ENCODE data around the gene TBC1D5. TPM values are rescaled to one million over a fixed set of nuclear protein-coding genes. Genes with fewer than 3 reads are reported as not detected.

The TBC1D5 gene
- total RNA-seq, 1 donor from 2014 or later = 108 TPM

DNA sequence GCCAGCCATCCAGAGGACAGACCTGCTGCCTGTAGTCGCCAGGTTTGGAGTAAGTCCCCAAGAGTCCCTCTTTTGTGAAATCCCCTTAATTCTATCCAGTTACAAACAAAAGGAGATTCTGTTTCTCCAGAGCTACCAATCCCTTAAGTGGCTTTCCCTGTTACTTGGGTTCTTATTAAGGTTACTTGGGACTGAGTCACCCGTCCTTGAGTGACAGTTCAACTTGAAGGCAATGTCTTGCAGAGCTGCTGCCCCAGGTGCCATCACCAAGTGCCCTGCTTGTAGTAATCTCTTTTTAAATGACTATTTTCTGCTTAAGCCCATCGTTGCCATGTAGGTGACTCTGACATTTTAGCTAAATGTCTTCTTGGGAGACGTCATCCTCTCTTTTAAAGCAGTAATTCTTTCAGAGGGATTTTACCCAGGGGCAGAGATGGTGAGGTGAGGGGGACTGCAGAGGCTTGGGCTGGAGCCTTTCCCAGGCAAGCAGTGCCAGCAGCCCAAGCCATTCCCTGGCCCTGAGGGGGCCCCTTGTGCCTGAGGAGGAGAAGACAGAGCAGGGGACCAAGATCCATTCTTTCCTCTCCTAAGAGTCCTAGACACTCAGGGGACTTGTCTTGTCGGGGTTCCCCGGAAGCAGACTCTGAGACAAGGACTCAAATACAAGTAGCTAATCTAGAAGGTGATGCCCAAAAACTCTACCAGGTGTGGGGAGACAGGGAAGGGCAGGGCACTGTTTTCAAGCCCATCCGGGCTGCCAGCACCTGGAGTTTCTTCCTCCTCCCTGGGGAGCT is 604.0 kb downstream of the TBC1D5 start:
- no peak overlapping the region for H3K27ac ChIP-seq
- no peak overlapping the region for H2AFZ ChIP-seq (replicated peaks)
- H3K9me3 ChIP-seq (ENCODE audit: low read depth) = no peaks in the 10 kb centered on the region
- H3K4me3 ChIP-seq = no peak overlapping the region
- Mint-ChIP-seq H3K9me3 (peaks cover 5% of the 10 kb centered on the region), H3K27me3 (ENCODE audit: insufficient read depth, low read depth) (peaks cover 6% of the 10 kb centered on the region), H3K27ac (no peak overlapping the region), H3K4me3 (no peak overlapping the region), H3K36me3 (no peaks in the 10 kb centered on the region), H3K4me1 (peaks cover 14% of the 10 kb centered on the region)
- H3K4me1 ChIP-seq = peaks cover 6% of the 10 kb centered on the region
- H3K4me2 ChIP-seq = no peak overlapping the region
- H3F3A ChIP-seq (ENCODE audit: low read depth) = no peaks in the 10 kb centered on the region
- H3K79me2 ChIP-seq (ENCODE audit: low read depth) = no peaks in the 10 kb centered on the region
- H3K27me3 ChIP-seq = no peaks in the 10 kb centered on the region
- TF ChIP-seq, protein P1, sequence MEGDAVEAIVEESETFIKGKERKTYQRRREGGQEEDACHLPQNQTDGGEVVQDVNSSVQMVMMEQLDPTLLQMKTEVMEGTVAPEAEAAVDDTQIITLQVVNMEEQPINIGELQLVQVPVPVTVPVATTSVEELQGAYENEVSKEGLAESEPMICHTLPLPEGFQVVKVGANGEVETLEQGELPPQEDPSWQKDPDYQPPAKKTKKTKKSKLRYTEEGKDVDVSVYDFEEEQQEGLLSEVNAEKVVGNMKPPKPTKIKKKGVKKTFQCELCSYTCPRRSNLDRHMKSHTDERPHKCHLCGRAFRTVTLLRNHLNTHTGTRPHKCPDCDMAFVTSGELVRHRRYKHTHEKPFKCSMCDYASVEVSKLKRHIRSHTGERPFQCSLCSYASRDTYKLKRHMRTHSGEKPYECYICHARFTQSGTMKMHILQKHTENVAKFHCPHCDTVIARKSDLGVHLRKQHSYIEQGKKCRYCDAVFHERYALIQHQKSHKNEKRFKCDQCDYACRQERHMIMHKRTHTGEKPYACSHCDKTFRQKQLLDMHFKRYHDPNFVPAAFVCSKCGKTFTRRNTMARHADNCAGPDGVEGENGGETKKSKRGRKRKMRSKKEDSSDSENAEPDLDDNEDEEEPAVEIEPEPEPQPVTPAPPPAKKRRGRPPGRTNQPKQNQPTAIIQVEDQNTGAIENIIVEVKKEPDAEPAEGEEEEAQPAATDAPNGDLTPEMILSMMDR (IDR thresholded peaks at IDR 0.05) = no peak
- no peak for TF ChIP-seq EZH2 (IDR thresholded peaks at IDR 0.05)
- H3K9ac ChIP-seq = no peak overlapping the region
- H3K36me3 ChIP-seq = no peaks in the 10 kb centered on the region
- H4K20me1 ChIP-seq (ENCODE audit: low read depth) = no peaks in the 10 kb centered on the region
- no peak for DNase-seq (ENCODE audit: low spot score)

DNA sequence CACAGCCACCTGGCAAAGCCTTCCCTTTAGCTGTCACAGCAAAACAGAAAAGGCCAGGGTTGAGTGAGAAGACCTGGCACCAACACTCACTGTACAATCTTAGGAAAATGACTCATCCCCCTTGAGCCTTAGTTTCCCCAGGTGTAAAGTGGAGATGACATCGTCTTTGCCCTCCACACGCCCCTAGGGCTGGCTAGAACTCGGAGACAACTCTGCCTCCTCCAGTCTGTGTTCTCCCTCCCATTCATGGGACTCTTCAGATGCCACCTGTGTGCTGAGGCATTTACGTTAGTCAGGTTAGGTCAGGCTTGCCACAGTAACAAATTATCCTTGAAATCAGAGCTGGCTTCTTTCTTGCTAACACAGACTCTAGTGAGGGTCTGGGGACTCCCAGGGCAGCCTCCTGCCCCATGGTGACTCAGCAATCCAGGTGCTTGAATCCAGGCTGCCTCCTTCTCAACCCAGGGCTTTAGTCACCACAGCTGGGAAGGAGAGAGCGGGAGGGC is 605.1 kb downstream of the TBC1D5 start:
- no peaks in the 10 kb centered on the region for H3K36me3 Mint-ChIP-seq
- DNase-seq (ENCODE audit: low spot score) = no peak
- Histone ChIP-seq H3K9ac (no peak overlapping the region), H3K27me3 (no peaks in the 10 kb centered on the region), H3K4me3 (no peak overlapping the region), H3F3A (ENCODE audit: low read depth) (no peaks in the 10 kb centered on the region), H3K9me3 (ENCODE audit: low read depth) (no peaks in the 10 kb centered on the region), H2AFZ (replicated peaks) (no peak overlapping the region), H3K27ac (no peak overlapping the region), H3K4me1 (peaks cover 6% of the 10 kb centered on the region), H4K20me1 (ENCODE audit: low read depth) (no peaks in the 10 kb centered on the region), H3K79me2 (ENCODE audit: low read depth) (no peaks in the 10 kb centered on the region), H3K4me2 (no peak overlapping the region), H3K36me3 (no peaks in the 10 kb centered on the region)
- H3K9me3 Mint-ChIP-seq = peaks cover 5% of the 10 kb centered on the region
- TF ChIP-seq EZH2phosphoT487 (IDR thresholded peaks at IDR 0.05) (no peak), EZH2 (IDR thresholded peaks at IDR 0.05) (no peak)
- TF ChIP-seq, protein P1 (IDR thresholded peaks at IDR 0.05) = no peak
- H3K4me1 Mint-ChIP-seq = peaks cover 14% of the 10 kb centered on the region
- H3K4me3 Mint-ChIP-seq = no peak overlapping the region
- peaks cover 5% of the 10 kb centered on the region for H3K27me3 Mint-ChIP-seq (ENCODE audit: insufficient read depth, low read depth)
- no peak overlapping the region for H3K27ac Mint-ChIP-seq

DNA sequence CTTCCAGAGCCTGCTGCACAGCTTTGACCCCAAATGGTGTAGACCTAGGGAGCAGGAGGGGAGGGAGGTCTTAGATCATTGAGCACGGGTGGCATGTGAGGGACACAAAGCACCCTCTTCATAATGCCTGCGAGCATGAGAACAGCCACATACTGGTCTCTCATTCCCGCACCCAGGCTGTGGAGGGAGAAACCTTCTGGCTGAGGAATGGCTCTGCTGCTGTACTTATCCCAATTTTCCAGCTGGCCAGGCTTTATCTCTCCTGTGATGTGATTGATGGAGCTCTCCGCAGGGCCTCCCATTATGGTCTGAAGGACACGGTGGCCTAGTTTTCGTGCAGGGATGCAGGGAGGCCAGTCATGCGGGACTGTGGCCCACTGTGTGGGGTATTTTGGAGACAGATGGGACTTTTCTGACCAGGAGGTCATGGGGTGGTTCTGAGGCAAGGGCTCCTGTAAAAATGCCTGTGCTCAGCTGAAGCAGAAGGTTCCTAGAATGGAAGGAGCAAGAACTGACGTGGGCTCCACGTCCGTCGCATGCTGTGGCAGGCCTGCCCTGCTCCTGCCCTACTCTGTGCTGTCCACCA is 606.2 kb downstream of the TBC1D5 start:
- H3K36me3 ChIP-seq = no peaks in the 10 kb centered on the region
- Mint-ChIP-seq H3K4me3 (no peak overlapping the region), H3K9me3 (peaks cover 5% of the 10 kb centered on the region), H3K36me3 (no peaks in the 10 kb centered on the region), H3K4me1 (peaks cover 14% of the 10 kb centered on the region), H3K27ac (peak overlapping the region; percentile 63), H3K27me3 (ENCODE audit: insufficient read depth, low read depth) (peaks cover 4% of the 10 kb centered on the region)
- H3K4me2 ChIP-seq = no peak overlapping the region
- DNase-seq (ENCODE audit: low spot score) = peak; percentile 21
- no peak overlapping the region for H2AFZ ChIP-seq (replicated peaks)
- no peaks in the 10 kb centered on the region for H3K27me3 ChIP-seq
- no peak overlapping the region for H3K9ac ChIP-seq
- H3K4me1 ChIP-seq = peaks cover 6% of the 10 kb centered on the region
- no peaks in the 10 kb centered on the region for H4K20me1 ChIP-seq (ENCODE audit: low read depth)
- H3K79me2 ChIP-seq (ENCODE audit: low read depth) = no peaks in the 10 kb centered on the region
- no peaks in the 10 kb centered on the region for H3K9me3 ChIP-seq (ENCODE audit: low read depth)
- TF ChIP-seq, protein P1 (IDR thresholded peaks at IDR 0.05) = no peak
- no peak for TF ChIP-seq EZH2phosphoT487 (IDR thresholded peaks at IDR 0.05)
- TF ChIP-seq EZH2 (IDR thresholded peaks at IDR 0.05) = no peak
- H3K27ac ChIP-seq = no peak overlapping the region
- no peak overlapping the region for H3K4me3 ChIP-seq
- H3F3A ChIP-seq (ENCODE audit: low read depth) = no peaks in the 10 kb centered on the region

Data from neural progenitor cell (in vitro differentiated cells).